ENCODE results near the gene SPAG16.

DNA sequence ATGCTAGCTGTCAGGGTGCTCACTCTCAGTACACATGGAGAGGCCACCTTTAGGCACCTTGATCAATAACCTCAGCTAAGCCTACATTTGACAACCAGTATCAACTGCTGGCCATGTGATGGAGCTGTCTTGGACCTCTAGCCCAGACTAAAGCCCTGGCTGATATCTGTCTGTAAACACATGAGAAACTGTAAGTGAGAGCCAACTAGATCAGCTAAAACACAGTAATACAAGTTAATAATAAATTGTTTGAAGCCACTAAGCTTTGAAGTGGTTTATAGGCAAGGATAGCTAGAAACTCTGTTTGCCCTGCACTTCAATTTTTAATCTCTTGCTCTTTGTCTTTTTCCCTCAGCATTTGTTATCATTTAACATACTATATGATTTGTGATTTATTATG, 407.1 kb downstream of the SPAG16 start:
- TF ChIP-seq CTCF (IDR thresholded peaks at IDR 0.05; ENCODE audit: insufficient read depth, low read depth, low read length), result no peak
- TF ChIP-seq EZH2 (IDR thresholded peaks at IDR 0.05; ENCODE audit: insufficient read depth, low read length), result no peak

Data from astrocyte (in vitro differentiated cells and primary cell).